Spleen (tissue), 7 donors: ENCODE data around the gene KSR1.

ENCODE experiments used
- POLR2A ChIP-seq, 3 donors: fragments of 450-650 bp; IDR thresholded peaks; one replicate each; pipeline ENCODE4 v1.5.1; 2017; ENCODE audit warnings: antibody characterized with exemption in 3 of 3, mild to moderate bottlenecking in 1 of 3
- TF ChIP-seq, protein P1 (sequence below), 11 experiments: fragments of 200-600 bp in 7 of 11; fragments of 450-650 bp in 4 of 11; sonication (generic) in 4 of 11; IDR thresholded peaks in 8 of 11; conservative IDR thresholded peaks in 3 of 11; 1 replicate in 7 of 11; 2 replicates in 4 of 11; pipeline versions ENCODE4 v1.4.0 to v1.8.0; 2016 to 2021; ENCODE audit warnings: antibody characterized with exemption in 11 of 11, inconsistent platforms in 4 of 11, mild to moderate bottlenecking in 1 of 11
- donor health status: DM: no; HTN: no; CAD: no; lungs with moderate emphysema.
- donor health status: DM: no; HTN: no; CAD: no.
- donor health status: DM: no; HTN: no; CAD: no.

DNA sequence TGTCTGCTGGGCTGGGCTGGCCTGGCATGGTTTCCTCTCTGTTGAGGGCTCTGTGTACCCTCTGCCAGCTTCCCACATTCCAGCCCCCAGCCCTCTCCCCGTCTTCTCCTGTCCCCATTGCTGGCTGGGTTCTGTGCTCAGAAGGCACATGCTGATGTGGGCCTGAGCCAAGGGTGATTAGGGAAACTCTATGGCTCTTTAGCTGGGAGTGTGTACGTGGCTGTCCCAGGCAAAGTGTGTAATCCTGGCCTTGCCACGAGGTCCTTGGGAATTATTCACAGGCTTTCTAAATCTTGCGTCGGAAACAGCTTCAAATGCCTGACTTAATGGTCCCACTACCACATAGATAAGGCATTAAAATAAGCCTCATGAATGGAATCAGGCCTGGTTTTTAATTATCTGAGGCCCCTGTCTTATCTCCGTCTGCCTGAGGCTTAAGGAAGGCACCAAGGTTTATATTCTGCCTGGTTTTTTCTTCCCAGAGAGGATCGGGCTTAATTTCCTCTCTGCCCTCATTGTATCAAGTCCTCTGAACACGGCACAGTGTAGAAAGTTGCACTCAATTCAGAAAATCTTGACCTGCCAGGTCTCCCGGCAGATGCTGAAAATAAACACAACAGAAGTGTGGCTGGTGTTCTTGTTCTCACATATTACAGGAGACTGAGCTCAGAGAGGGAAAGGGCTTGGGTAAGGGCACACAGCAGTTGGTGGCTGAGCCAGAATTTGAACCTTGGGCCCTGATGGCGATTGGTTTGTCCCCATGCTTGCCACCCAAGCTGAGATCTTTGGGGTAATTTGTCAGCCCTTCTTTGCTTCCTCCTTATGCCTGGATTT is 121.9 kb downstream of the KSR1 start:
- no peak for TF ChIP-seq POLR2A (IDR thresholded peaks at IDR 0.05)
- TF ChIP-seq, protein P1, sequence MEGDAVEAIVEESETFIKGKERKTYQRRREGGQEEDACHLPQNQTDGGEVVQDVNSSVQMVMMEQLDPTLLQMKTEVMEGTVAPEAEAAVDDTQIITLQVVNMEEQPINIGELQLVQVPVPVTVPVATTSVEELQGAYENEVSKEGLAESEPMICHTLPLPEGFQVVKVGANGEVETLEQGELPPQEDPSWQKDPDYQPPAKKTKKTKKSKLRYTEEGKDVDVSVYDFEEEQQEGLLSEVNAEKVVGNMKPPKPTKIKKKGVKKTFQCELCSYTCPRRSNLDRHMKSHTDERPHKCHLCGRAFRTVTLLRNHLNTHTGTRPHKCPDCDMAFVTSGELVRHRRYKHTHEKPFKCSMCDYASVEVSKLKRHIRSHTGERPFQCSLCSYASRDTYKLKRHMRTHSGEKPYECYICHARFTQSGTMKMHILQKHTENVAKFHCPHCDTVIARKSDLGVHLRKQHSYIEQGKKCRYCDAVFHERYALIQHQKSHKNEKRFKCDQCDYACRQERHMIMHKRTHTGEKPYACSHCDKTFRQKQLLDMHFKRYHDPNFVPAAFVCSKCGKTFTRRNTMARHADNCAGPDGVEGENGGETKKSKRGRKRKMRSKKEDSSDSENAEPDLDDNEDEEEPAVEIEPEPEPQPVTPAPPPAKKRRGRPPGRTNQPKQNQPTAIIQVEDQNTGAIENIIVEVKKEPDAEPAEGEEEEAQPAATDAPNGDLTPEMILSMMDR (IDR thresholded peaks at IDR 0.05 in 8 of 11, conservative IDR thresholded peaks at IDR 0.05 in 3 of 11) = no peak
